G401 (cell line): ENCODE data around the gene CCDC197. TPM values are rescaled to one million over a fixed set of nuclear protein-coding genes. Genes with fewer than 3 reads are reported as not detected.

Experiments
- DNase-seq: peaks from one replicate; pipeline ENCODE4 v3.0.0-alpha.2; 2015; ENCODE audit warnings: low spot score
- in situ Hi-C: cut with HindIII; loops from 2 replicates; pipeline ENCODE4 v1.10.0; 2016; ENCODE audit warnings: low sequenced_read_pairs, mixed read lengths
- total RNA-seq: library from RNA; depleted of rRNA; stranded (reverse); fragments of >200 nt; shearing (Covaris generic); gene quantifications from 2 replicates; pipeline ENCODE4 v1.2.3, GENCODE V29; 2014

The CCDC197 gene
- total RNA-seq, 1 experiment from 2014 or later, result not detected

GRCh38 chr14:94034886-94035285 lies 37.8 kb downstream of the CCDC197 start:
- in situ Hi-C loops, result loop anchor here (25.0 kb wide), 1 partner anchor 152 kb away; no protein-coding TSS in a partner anchor

GRCh38 chr14:94036313-94037167 lies 39.4 kb downstream of the CCDC197 start:
- DNase-seq, result peak; percentile 76
- in situ Hi-C loops, result loop anchor here (25.0 kb wide), 1 partner anchor 151 kb away; no protein-coding TSS in a partner anchor

More at GRCh38 chr14:94034886-94035285, 37.8 kb downstream of the CCDC197 start:
- no peak for DNase-seq

DNA sequence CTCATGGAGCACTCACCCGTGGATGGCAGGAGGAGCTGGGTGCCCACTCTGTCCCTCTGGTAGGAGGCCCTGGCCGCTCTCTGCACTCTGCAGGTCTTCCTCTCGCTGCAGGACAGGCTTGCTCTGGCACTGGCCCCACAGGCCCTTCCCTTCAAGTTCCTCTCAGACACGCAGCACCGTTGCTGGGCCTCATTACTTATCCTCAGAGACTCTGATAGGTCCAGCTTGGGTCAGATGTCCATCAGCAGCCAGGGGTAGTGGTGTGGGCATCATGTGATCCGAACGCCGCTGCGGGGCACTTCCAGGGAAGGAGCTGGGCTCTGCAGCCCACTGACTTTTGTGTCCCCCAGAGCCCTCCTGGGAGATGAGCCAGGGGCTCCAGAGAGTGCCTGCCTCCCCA lies 40.9 kb downstream of the CCDC197 start:
- in situ Hi-C loops, result loop anchor here (25.0 kb wide), 1 partner anchor 149 kb away; no protein-coding TSS in a partner anchor
- DNase-seq, result no peak

DNA sequence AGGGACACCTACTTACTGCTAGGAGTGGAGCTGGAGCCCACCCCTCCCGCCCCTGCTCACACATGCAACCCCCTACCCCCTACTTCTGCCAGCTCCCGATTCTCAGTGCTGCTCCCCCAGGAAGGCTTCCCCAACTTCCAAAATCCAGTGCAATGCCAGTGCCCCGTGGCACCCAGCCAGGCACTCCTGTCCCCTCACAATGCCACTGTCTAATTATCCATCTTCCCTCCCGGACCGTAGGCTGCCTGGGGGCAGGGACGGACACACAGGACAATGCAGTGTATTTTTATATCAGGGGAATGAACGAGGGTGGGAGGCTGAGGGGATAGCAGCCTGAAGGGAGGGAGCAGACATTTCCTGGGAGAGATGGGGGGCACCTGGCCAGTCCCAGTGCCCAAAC lies 41.4 kb downstream of the CCDC197 start:
- no peak for DNase-seq
- in situ Hi-C loops, result loop anchor here (25.0 kb wide), 1 partner anchor 149 kb away; no protein-coding TSS in a partner anchor

- DNase-seq, result no peak
- in situ Hi-C loops, result loop anchor here (25.0 kb wide), 1 partner anchor 148 kb away; no protein-coding TSS in a partner anchor
Measured at GRCh38 chr14:94038921-94039629, 42.0 kb downstream of the CCDC197 start.

DNA sequence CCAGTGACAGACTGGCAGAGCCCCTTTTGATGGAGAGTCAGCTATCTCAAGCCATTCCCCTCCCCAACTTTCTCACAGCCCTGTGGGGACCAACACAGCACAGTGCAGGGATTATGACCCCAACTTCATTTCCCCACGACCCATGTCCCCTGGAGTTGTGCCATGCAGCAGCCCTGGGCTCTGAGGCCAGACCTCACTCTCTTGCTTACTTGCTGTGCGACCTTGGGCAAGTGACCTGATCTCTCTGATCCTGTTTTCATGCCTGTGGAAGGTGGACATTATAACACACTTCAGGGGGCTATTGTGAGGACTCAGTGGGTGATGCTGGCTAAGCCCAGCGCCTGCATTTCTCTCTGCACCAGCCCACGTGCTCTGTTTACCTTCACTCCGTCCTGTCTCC lies 43.1 kb downstream of the CCDC197 start:
- in situ Hi-C loops, result loop anchor here (25.0 kb wide), 1 partner anchor 147 kb away; no protein-coding TSS in a partner anchor
- DNase-seq, result no peak

- no peak for DNase-seq
- in situ Hi-C loops, result loop anchor here (25.0 kb wide), 1 partner anchor 147 kb away; no protein-coding TSS in a partner anchor
Measured at GRCh38 chr14:94040796-94041195, 43.7 kb downstream of the CCDC197 start.

GRCh38 chr14:94041551-94042346 lies 44.6 kb downstream of the CCDC197 start:
- in situ Hi-C loops, result loop anchor here (25.0 kb wide), 1 partner anchor 146 kb away; no protein-coding TSS in a partner anchor
- DNase-seq, result no peak

DNA sequence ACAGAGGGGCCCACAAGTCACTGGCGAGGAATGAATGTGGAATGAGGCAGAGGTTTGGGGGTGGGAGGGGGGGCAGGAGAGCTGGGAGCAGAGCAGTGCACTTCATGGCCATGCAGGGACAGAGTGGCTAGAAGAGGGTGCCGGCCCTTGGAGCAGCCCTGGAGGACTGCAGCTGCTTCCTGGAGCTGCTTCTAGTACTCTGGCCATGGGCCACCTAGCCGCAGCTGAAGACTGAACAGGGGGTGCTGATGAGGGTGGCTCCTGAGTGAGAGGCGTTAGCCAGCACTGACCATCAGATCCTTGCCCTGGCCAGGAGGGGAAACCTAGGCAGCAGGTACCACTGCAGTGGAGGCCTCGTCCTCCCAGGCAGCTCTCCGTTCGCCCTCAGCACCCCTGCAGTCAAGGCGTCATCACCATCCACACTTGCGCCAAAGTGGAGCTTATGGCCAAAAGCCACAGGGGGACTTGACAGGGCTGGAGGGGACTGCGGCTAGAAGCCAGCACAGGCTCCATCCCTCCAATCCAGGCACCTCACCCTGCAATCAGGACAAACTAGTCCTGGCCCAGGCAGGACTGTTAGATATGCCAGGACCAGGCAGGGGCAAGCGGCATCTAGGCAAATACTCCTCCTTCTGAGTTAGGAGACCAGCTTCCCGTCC lies 45.5 kb downstream of the CCDC197 start:
- in situ Hi-C loops, result loop anchor here (25.0 kb wide), 1 partner anchor 145 kb away; no protein-coding TSS in a partner anchor
- DNase-seq, result no peak

DNA sequence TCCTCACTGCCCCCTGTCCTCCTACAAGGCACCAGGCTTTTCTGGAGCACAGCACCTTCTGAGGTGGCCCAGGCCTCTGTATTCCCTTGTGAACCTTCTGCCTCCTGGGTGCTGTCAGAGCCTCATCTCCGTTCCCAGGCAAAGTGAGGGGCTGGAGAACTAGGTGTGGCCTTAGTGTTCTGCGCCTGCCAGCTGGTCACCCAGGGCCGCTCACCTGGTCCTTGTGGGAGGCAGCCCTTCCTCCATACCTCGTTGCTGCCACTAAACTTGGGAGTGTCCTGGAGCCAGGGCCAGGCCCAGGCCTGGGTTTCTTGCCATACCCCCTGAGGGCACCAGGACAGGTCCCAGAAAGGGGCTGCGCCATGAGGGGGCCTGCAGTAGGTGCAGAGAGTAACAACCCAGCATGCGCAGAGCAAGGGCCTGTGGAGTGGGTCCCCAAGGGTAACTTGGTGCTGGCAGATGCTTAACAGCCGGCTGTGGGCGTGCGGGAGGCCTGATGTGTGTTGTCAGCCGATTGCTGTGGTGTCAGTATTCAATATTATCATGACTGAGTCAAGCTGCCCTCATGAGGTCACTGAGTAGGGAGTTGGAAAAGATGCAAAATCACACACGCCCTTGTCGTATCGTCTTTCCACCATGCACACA lies 46.1 kb downstream of the CCDC197 start:
- in situ Hi-C loops, result loop anchor here (25.0 kb wide), 1 partner anchor 144 kb away; no protein-coding TSS in a partner anchor

DNA sequence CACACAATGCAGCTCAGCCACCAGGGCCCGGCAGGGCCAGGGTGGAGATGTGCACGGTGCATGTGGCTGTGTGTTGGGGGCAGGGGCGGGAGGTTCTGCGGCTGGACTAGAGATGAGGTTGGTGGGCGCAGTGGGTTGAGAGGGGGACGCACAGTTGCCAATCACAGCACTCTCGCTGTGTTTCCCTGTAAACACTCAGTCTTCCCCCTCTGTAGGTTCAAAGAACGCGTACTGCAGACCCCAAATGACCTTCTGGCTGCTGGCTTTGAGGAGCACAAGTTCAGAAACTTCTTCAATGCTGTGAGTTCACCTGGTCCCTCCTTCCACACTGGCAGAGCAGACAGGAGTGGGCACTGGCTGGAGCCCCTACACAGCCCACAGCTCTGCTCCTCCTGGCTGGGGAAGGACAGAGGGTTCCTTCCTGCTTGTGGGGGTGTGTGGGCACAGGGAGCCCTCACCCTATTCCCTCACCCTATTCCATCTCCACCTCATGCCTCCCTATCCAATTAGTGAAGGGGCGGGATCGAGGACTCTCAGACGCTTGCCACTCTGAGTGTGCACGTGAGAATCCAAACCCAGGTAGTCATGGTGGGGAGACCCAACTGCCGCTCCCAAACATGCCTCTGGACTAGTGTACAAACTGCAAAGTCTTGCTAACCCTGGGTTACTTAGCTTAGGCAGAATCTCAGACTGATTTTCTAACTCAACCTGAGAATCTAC lies 46.8 kb downstream of the CCDC197 start:
- in situ Hi-C loops, result loop anchor here (25.0 kb wide), 1 partner anchor 143 kb away; no protein-coding TSS in a partner anchor

More for the DNA sequence above, 46.1 kb downstream of the CCDC197 start:
- no peak for DNase-seq

GRCh38 chr14:94044476-94045091 lies 47.5 kb downstream of the CCDC197 start:
- DNase-seq, result no peak
- in situ Hi-C loops, result loop anchor here (25.0 kb wide), 1 partner anchor 143 kb away; no protein-coding TSS in a partner anchor

More for the DNA sequence above, 46.8 kb downstream of the CCDC197 start:
- no peak for DNase-seq

DNA sequence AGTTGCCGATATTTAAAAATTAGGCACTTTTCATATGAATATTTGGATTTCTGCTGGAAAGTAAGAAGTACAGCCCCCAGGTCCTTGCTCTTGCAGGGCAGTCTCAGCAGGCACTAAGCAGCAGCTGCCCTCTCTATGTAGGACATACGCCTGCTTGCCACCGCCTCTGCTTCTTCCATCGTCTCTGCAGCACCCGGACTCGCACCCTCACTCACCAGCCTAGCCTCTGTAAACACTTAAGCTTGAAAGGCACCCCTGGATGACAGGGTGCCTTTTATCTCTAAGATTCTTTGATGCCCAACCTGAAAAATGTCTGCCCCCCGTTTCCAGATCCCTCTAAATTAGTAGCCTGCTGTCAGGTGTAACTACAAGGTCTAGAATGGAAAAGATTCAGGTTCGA lies 48.0 kb downstream of the CCDC197 start:
- DNase-seq, result no peak

GRCh38 chr14:94045563-94046345 lies 48.7 kb downstream of the CCDC197 start:
- in situ Hi-C loops, result loop anchor here (25.0 kb wide), 1 partner anchor 142 kb away; no protein-coding TSS in a partner anchor

More for the DNA sequence above, 48.0 kb downstream of the CCDC197 start:
- in situ Hi-C loops, result loop anchor here (25.0 kb wide), 1 partner anchor 142 kb away; no protein-coding TSS in a partner anchor

DNA sequence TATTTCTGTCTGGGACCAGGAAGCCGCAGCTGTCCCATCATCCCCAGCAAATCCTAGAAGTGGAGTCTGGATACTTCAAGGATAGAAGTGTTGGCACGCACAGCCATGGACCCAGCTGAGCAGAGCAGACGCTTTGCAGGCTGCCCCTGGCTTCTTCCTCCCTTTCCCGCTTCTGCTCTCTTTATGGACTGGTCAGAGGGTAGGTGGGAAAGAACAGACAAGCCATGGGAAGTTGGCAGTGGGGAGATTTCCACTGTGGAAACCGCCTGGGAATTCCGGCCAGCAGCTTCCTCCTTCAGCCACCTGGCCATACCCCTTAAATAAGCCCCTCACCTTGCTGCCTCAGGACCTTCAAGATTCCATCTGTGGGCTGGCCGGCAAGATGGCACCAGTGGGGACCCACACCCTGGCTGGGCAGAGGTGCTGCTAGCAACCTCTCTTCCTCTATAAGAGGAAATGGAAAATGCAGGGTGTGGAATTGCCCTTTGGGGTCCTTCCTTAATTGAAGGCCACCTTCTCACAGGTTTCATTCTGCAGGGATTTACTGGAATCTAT lies 49.7 kb downstream of the CCDC197 start:
- in situ Hi-C loops, result loop anchor here (25.0 kb wide), 1 partner anchor 141 kb away; no protein-coding TSS in a partner anchor
- DNase-seq, result no peak

More at GRCh38 chr14:94045563-94046345, 48.7 kb downstream of the CCDC197 start:
- no peak for DNase-seq
